Stimulated activated naive CD8-positive, alpha-beta T cell treated with anti-CD3 and anti-CD28 coated beads, Interleukin-15, amount 100 ng/mL, for 72 hours (primary cell): ENCODE measurements around the gene DOK6.
"Not testable (repeated sequence)": the region's sequence is repeated elsewhere in the genome, so short reads cannot be mapped to it uniquely, and the experiment has no call there.

Experiments used
- ATAC-seq: fragments of 150-1000 bp; cut with Tn5 transposase; 2 replicates; pipeline ENCODE4 v1.10.0; 2021; ENCODE audit warnings: mild to moderate bottlenecking, moderate library complexity
- DNase-seq, 2 donors: peaks; one replicate each; pipeline ENCODE4 v3.0.0; 2021 to 2022
- H3K27ac Mint-ChIP-seq, 2 donors: one replicate each; pipeline ENCODE4 v1.8.0; 2022; ENCODE audit warnings: mild to moderate bottlenecking in 2 of 2, mixed read lengths in 2 of 2, moderate library complexity in 2 of 2
- H3K27me3 Mint-ChIP-seq: one replicate; pipeline ENCODE4 v1.8.0; 2022; ENCODE audit warnings: mixed read lengths
- H3K4me1 Mint-ChIP-seq: one replicate; pipeline ENCODE4 v1.8.0; 2022; ENCODE audit warnings: mild to moderate bottlenecking, mixed read lengths
- H3K4me3 Mint-ChIP-seq, 2 donors: one replicate each; pipeline ENCODE4 v1.8.0; 2022; ENCODE audit warnings: mild to moderate bottlenecking in 2 of 2, mixed read lengths in 2 of 2, moderate library complexity in 1 of 2
- H3K9me3 Mint-ChIP-seq, 2 donors: one replicate each; pipeline ENCODE4 v1.8.0; 2022; ENCODE audit warnings: mixed read lengths in 2 of 2

Gene DOK6

DNA sequence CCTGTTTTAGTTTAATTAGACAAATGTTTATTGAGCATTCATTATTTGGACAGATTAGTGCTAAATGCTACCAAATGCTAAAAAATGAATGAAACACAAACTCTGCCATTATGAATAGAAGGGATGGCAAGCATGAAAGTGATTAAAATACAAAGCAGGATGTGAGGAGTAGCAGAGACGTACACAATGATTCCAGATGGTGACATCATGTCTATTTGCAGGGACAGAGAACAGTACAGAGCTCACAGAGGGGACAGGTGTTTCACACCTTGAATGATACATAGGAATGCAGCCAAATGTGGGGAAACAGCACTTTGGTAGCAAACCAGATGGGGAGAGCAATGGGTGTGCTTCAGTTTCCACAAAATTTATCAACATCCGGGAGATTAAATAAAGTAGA is 470.7 kb downstream of the DOK6 start:
- peak overlapping the region in 1 of 2 donors; percentile 41 for H3K27ac Mint-ChIP-seq
- no peaks in the 10 kb centered on the region for H3K27me3 Mint-ChIP-seq
- ATAC-seq = no peak

DNA sequence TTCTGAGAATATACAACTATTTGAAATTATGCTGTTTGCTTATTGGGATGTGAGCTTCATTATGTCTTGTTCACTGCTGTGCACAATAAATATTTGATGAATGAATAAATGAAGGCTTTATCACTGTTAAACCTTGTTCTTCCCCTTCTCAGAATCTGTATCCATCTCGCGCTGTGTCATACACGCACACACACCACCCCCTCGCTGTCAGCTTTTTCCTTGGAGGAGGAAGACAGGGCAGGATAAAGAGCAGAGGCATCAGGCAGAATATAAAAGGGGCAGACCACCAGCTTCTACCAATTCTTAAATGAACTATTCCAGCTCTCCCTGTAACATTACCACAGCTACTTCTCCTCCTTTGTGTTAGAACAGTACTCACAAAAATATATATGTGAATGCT is 472.0 kb downstream of the DOK6 start:
- no peak for ATAC-seq
- Mint-ChIP-seq H3K4me1 (peaks cover 33% of the 10 kb centered on the region), H3K9me3 (no peaks in the 10 kb centered on the region), H3K4me3 (no peak overlapping the region), H3K27ac (peak overlapping the region; percentile 4 to 43), H3K27me3 (no peaks in the 10 kb centered on the region)
- no peak for DNase-seq

More for the DNA sequence above, 470.7 kb downstream of the DOK6 start:
- Mint-ChIP-seq H3K9me3 (no peaks in the 10 kb centered on the region), H3K4me1 (peaks cover 25% of the 10 kb centered on the region), H3K4me3 (no peak overlapping the region)
- no peak for DNase-seq

DNA sequence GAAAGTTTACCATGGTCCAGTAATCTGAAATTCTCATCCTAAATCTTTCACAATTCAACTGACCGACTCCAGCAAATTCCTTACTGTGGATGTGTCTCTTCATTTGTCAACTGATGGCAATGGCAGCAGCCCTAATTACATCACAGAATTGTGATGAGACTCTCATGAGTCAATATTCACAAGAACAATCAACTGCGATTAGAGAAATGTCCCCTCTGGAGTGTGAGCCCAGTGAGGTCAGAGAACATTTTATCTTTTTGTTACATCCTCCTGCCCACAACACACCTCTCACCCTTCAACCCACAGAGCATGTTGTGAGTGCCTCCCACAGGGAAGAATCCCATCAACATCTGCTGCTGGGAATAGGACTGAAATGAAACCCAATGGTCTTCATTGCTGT is 473.4 kb downstream of the DOK6 start:
- Mint-ChIP-seq H3K27me3 (no peaks in the 10 kb centered on the region), H3K9me3 (peaks cover 4 to 6% of the 10 kb centered on the region in 2 donors), H3K4me1 (peaks cover 40% of the 10 kb centered on the region), H3K4me3 (no peak overlapping the region), H3K27ac (no peak overlapping the region)
- ATAC-seq (no peak), DNase-seq (no peak)

DNA sequence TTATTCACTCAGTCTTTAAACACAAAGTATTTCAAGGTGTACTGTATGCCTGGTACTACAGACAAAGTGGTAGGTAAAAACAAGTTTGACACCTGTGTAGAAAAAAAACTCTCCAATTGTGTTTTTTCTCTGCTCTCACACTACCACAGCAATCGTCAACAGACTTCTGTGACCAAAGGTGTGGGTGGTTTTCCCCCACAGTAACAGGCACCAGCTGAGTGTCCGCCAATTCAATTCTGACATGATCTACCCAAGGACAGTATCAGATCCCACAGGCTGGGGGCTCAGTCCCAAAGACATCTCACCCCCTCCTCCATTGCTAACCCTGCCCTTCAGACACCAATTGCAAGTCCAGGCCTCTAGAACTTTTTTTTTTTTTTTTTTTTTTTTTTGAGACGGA is 475.8 kb downstream of the DOK6 start:
- ATAC-seq (peak; percentile 56), DNase-seq (no peak)
- H3K4me1 Mint-ChIP-seq = peaks cover 48% of the 10 kb centered on the region
- H3K9me3 Mint-ChIP-seq = peaks cover 4 to 21% of the 10 kb centered on the region in 2 donors
- no peaks in the 10 kb centered on the region for H3K27me3 Mint-ChIP-seq
- peak overlapping the region in 1 of 2 donors; percentile 17 for H3K27ac Mint-ChIP-seq
- no peak overlapping the region for H3K4me3 Mint-ChIP-seq

DNA sequence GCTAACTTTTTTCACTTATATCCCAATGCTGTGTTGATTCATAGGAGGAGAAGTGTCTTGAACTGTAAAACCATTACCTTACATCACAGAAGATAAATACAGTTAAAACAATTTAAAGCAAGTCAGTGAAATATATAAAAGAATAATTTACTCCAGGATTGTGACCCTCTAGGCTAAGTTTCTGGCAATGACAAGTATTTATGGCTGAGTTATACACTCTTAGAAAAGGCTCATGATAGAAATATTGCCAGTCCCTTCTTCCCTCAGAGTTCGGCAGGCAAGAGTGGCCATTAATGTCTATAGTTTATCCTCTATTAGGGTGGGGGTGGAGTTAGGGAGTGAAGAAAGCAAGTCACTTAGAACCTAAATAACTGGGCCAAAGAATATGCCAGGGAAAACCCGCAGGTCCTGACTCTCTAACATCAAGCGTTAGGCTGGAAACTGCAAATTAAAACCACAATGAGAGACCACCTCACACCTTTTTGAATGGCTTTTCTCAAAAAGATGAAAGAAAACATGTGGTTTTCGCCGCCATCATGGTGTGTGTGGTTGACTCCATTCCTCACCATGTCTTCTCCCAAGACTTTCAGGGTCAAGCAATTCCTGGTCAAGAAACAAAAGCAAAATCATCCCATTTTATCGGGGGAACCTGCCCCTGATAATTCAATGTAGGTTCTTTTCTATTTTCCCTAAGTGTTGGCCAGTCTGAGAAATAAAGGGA is 477.7 kb downstream of the DOK6 start:
- Mint-ChIP-seq H3K4me1 (peaks cover 42% of the 10 kb centered on the region), H3K9me3 (peaks cover 4 to 21% of the 10 kb centered on the region in 2 donors), H3K27ac (no peak overlapping the region), H3K27me3 (no peaks in the 10 kb centered on the region), H3K4me3 (no peak overlapping the region)
- DNase-seq = no peak
- no peak for ATAC-seq

DNA sequence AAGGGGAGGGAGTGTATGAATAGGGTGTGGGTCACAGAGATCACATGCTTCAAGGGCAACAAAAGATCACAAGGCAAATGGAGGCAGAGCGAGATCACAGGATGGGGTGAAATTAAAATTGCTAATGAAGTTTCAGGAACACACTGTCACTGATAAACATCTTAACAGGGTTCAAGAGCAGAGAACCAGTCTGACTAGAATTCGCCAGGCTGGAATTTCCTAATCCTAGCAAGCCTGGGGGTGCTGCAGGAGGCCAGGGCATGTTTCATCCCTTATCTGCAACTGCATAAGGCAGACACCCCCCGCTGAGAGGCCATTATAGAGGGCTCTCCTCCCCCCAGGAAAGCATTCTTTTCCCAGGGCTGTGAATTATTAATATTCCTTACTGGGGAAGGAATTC is 478.4 kb downstream of the DOK6 start:
- DNase-seq, H3K27ac Mint-ChIP-seq, ATAC-seq, H3K27me3 Mint-ChIP-seq, H3K4me3 Mint-ChIP-seq: not testable (repeated sequence)
- Mint-ChIP-seq H3K4me1 (peaks cover 43% of the 10 kb centered on the region), H3K9me3 (peaks cover 4 to 21% of the 10 kb centered on the region in 2 donors)

DNA sequence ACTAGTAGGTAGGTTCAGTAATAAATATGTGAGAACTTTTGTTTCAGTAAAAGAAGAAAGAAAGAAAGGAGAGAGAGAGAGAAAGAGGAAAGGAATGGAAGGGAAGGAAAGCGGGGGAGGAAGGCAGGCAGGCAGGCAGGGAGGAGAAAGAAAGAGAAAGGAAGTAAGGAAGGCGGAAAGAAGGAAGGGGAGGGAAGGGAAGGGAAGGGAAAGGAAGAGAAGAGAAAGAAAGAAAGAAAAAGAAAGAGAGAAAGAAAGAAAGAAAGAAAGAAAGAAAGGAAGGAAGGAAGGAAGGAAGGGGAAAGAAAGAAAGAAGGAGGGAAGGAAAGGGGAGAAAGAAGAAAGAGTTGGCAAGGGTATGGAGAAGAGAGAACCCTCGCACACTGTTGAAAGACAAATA is 479.4 kb downstream of the DOK6 start:
- ATAC-seq (no peak), DNase-seq (no peak)
- no peak overlapping the region for H3K4me3 Mint-ChIP-seq
- H3K4me1 Mint-ChIP-seq = peaks cover 46% of the 10 kb centered on the region
- no peaks in the 10 kb centered on the region for H3K27me3 Mint-ChIP-seq
- peaks cover 4 to 21% of the 10 kb centered on the region in 2 donors for H3K9me3 Mint-ChIP-seq
- H3K27ac Mint-ChIP-seq = no peak overlapping the region

DNA sequence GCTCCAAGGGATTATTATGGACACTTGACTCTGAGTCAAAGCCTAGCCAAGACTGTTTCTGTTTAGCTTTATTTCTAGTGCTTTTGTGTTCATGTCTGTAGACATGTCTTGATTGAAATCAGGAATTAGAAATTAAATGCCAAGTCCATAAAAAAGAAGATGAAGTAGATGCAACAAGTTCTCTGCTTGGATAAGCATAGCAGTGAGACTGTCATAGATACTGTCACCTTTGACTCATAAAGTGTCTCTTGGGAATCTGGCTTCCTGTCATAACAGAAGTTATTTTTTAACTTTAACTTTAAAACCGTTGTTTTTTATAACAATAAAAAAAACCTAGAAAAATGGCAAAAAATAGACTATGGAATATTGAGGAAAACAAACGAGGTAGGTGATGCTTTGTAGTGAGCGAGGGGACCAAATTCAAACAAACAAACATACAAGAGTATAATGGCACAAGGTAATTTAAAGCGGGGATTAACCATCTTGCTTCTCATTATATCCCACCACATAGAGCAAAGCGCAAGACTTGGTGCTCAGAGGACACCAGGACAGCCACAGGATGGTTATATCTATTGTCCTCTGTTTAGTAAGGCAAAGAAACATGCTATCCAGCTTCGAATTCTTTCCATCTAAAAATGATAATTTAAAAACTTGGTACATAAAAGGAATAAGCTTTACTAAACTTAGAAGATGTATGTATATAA is 482.4 kb downstream of the DOK6 start:
- Mint-ChIP-seq H3K4me3 (no peak overlapping the region), H3K27me3 (no peaks in the 10 kb centered on the region), H3K4me1 (peaks cover 59% of the 10 kb centered on the region), H3K27ac (peak overlapping the region in 1 of 2 donors; percentile 61), H3K9me3 (peaks cover 4 to 21% of the 10 kb centered on the region in 2 donors)
- ATAC-seq (no peak), DNase-seq (no peak)

DNA sequence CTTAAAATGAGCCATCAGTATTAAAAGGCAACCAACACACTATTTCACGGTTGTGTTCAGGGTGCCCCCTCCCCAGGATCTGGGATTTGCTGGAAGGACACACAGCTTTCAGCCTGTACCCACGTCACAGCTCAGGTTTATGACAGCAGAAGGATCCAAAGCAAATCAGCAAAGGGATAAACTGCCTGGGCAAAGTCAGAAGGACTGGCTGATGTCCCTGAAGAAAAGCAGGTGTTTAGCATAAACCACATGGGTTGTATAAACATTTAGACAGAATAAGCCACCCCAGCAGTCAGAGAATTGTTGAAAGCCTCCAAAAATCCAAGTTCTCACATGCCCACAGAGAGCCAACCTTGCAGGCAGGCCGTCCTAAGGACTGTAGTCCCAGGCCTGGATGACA is 483.1 kb downstream of the DOK6 start:
- peaks cover 61% of the 10 kb centered on the region for H3K4me1 Mint-ChIP-seq
- ATAC-seq (no peak), DNase-seq (no peak)
- peak overlapping the region; percentile 40 to 67 for H3K27ac Mint-ChIP-seq
- no peaks in the 10 kb centered on the region for H3K27me3 Mint-ChIP-seq
- H3K4me3 Mint-ChIP-seq = peak overlapping the region in 1 of 2 donors; percentile 2
- peaks cover 2 to 17% of the 10 kb centered on the region in 2 donors for H3K9me3 Mint-ChIP-seq

DNA sequence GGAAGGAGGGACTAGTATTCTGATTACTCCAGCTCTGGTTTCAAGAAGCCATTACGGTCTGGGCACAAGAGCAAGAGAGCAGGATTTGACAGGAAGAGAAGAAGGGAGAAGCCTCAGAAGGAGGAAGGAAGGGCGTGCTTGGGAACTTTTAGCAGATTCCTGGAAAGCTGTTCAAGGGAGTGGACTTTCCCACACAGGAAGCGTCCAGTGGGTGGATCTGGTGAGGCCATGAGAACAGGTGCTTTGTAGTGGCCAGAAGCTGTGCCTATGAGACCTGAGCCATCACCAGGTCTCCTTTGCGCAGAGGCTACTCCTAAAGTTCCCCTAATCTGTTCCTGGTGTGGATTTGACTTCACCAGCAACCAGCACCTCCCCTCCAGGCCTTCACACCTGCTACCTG is 484.7 kb downstream of the DOK6 start:
- ATAC-seq (no peak), DNase-seq (no peak)
- Mint-ChIP-seq H3K4me3 (peak overlapping the region; percentile 5 to 79), H3K9me3 (peaks cover 0 to 4% of the 10 kb centered on the region in 2 donors), H3K4me1 (peaks cover 63% of the 10 kb centered on the region), H3K27ac (peak overlapping the region; percentile 96 to 97), H3K27me3 (no peaks in the 10 kb centered on the region)

DNA sequence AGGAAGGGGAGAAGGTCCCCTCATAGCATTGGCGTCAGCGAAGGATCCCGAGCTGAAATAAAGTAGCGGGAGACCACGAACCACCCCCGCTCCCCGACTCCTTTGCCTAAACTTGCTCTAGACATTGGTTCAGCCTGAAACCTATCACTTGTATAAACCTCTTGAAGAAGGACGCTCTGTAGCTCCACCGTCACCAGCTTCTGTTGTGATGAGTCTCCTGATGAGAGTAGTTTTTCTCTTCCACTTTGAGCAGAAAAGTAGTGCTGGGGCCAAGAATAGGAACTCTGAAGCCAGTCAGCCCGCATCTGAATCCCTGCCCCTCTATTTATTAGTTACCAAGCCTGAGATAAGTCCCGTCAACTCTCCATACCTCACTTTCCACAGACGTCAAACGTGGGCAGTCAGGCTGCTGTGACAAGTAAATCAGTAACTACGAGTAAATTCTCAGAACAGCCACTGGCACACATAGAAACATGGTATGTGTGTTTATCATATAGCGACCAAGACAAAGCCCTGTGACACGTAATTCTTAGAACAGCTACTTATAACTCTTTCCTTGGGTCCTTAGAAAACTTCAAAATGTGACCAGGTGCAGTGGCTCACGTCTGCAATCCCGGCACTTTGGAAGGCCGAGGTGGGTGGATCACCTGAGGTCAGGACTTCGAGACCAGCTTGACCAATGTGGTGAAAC is 485.3 kb downstream of the DOK6 start:
- peaks cover 67% of the 10 kb centered on the region for H3K4me1 Mint-ChIP-seq
- no peaks in the 10 kb centered on the region for H3K27me3 Mint-ChIP-seq
- DNase-seq (peak in 1 of 2 donors; percentile 69), ATAC-seq (peak; percentile 89)
- H3K4me3 Mint-ChIP-seq = peak overlapping the region; percentile 5 to 79
- peak overlapping the region; percentile 96 to 97 for H3K27ac Mint-ChIP-seq
- peaks cover 2 to 8% of the 10 kb centered on the region in 2 donors for H3K9me3 Mint-ChIP-seq

DNA sequence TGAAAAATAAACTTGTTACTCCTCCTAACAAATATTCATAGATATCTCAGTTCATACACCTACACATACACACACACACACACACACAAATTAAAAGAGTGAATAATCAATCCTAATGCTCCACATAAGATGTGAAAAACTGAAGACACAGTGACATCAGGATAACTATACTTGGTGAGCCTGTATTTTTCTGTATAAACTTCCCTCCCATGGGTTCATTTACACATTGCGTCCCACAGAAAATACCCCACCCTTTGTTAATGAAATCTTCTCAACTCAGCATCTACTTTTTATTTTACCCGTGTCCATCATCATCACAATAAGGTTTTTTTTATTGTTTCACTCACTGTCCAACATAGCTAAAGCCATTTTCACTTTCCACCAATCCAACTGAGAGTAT is 486.6 kb downstream of the DOK6 start:
- Mint-ChIP-seq H3K27me3 (no peaks in the 10 kb centered on the region), H3K4me1 (peaks cover 73% of the 10 kb centered on the region), H3K27ac (peak overlapping the region in 1 of 2 donors; percentile 87), H3K9me3 (peaks cover 6 to 15% of the 10 kb centered on the region in 2 donors), H3K4me3 (peak overlapping the region in 1 of 2 donors; percentile 21)
- no peak for DNase-seq
- ATAC-seq = no peak

DNA sequence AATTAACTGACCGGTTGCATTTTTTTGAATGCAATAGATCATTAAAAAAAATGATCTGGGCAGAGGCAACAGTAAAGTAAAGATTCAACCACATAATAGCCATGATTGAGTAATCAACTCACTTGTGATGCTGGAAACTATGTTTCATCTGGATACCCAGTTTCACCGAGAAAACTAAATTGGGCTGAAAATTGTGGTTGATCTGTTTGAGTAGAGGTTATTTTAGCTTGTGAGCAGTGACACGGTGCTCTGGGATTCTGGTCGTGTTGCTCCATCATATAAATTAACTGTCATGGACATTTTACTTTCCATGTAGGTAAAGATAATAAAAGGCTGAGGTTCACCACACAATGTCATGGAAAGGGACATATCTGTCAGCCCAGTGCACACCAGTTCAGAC is 488.3 kb downstream of the DOK6 start:
- H3K4me1 Mint-ChIP-seq = peaks cover 83% of the 10 kb centered on the region

DNA sequence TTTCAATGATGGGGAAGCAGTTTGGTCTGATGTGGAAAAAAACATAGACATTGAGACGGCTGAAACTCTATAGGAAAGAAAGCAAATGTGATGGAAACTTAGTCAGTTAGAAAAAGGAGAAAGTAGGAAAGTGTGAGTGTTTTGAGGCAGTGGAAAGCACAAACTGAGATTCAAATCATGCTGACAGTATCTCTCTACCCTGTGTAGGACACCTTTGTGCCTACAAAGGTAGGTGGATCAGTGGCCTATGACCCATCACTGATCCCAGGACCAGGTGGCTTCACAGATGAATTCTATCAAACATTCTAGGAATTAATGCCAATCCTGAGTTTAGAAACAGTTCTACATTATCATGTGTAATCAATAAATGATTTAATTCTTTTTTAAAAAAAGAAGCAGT is 489.9 kb downstream of the DOK6 start:
- H3K27me3 Mint-ChIP-seq = no peaks in the 10 kb centered on the region
- DNase-seq = no peak
- H3K9me3 Mint-ChIP-seq = peaks cover 6 to 15% of the 10 kb centered on the region in 2 donors
- ATAC-seq = no peak
- H3K27ac Mint-ChIP-seq = peak overlapping the region; percentile 71 to 91
- peaks cover 71% of the 10 kb centered on the region for H3K4me1 Mint-ChIP-seq
- peak overlapping the region; percentile 4 to 48 for H3K4me3 Mint-ChIP-seq

More for the DNA sequence above, 488.3 kb downstream of the DOK6 start:
- peak overlapping the region; percentile 86 to 93 for H3K27ac Mint-ChIP-seq
- ATAC-seq (peak; percentile 67), DNase-seq (peak in 1 of 2 donors; percentile 52)
- no peaks in the 10 kb centered on the region for H3K27me3 Mint-ChIP-seq
- peaks cover 6 to 15% of the 10 kb centered on the region in 2 donors for H3K9me3 Mint-ChIP-seq
- peak overlapping the region; percentile 44 to 59 for H3K4me3 Mint-ChIP-seq

DNA sequence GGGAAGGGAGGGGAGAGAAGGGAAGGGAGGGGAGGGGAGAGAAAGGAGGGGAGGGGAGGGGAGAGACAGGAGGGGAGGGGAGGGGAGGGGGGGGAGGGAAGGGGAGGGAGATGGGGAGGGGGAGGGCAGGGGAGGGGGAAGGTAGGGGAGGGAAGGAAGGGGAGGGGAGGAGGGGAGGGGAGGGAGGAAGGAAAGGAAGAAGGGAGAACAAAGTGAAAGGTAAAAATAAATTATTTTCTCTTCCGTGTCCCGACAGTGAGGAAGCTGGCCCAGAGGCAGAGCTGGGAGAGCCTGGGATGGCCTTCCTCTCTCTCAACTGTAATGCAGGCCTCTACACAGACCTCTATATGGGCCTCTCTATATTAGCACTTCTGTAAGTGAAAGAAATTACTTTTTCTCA is 493.8 kb downstream of the DOK6 start:
- Mint-ChIP-seq H3K27ac (peak overlapping the region in 1 of 2 donors; percentile 33), H3K9me3 (peaks cover 6 to 15% of the 10 kb centered on the region in 2 donors), H3K27me3 (no peaks in the 10 kb centered on the region), H3K4me1 (peaks cover 75% of the 10 kb centered on the region), H3K4me3 (no peak overlapping the region)
- DNase-seq (no peak), ATAC-seq (no peak)
